GM19043 (cell line): Measurements from ENCODE around the gene LSS.

Source experiments
- ATAC-seq: cut with Tn5 transposase; IDR thresholded peaks from one replicate; pipeline ENCODE4 v1.9.1; 2021; ENCODE audit warnings: low read depth; ENCODE audit not compliant: unreplicated experiment

LSS gene

GRCh38 chr21:46219591-46220239 lies 8.9 kb downstream of the LSS start:
- ATAC-seq = no peak

- ATAC-seq = no peak
Measured at GRCh38 chr21:46218906-46219590, 9.5 kb downstream of the LSS start.

- no peak for ATAC-seq
Measured at GRCh38 chr21:46217511-46218196, 10.9 kb downstream of the LSS start.

GRCh38 chr21:46216132-46216747 lies 12.3 kb downstream of the LSS start:
- no peak for ATAC-seq

- ATAC-seq = no peak
Measured at GRCh38 chr21:46215436-46216131, 13.0 kb downstream of the LSS start.

GRCh38 chr21:46214478-46215340 lies 13.9 kb downstream of the LSS start:
- no peak for ATAC-seq

- no peak for ATAC-seq
Measured at GRCh38 chr21:46213620-46214286, 14.8 kb downstream of the LSS start.

- ATAC-seq = no peak
Measured at GRCh38 chr21:46212721-46213484, 15.7 kb downstream of the LSS start.

- no peak for ATAC-seq
Measured at GRCh38 chr21:46211786-46212720, 16.5 kb downstream of the LSS start.

- ATAC-seq = no peak
Measured at GRCh38 chr21:46211376-46211775, 17.2 kb downstream of the LSS start.

GRCh38 chr21:46210378-46211136 lies 18.0 kb downstream of the LSS start:
- no peak for ATAC-seq

GRCh38 chr21:46208761-46209721 lies 19.5 kb downstream of the LSS start:
- ATAC-seq = no peak

- ATAC-seq = no peak
Measured at GRCh38 chr21:46207920-46208591, 20.5 kb downstream of the LSS start.

- no peak for ATAC-seq
Measured at GRCh38 chr21:46207006-46207919, 21.3 kb downstream of the LSS start.
